GM19455 (cell line): ENCODE measurements around the gene LLGL1.

ENCODE experiments used
- ATAC-seq: cut with Tn5 transposase; IDR thresholded peaks from one replicate; pipeline ENCODE4 v1.9.1; 2021; ENCODE audit not compliant: unreplicated experiment

The LLGL1 gene

DNA sequence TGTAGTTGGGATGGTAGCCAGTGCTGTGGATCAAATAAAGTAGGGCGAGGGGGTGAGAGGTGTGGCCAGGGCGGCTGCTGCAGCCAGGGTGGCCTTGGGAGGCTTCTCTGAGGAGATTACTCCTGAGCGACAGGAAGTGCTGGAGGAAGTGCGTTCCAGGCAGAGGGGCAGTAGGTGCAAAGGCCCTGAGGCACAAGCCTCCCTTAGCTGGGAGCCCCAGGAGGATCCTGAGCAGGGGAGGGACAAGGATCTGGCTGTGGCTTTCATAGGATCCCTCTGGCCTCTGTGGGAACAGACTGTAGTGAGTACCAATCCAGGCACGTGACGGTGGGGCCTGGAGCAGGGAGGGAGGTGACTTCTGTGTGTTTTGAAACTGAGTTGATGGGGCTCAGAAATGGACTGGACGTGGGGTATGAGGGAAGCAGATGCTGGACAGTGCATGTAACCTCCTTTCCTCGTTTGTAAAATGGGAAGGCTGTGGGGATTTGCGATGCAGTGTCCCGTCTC, 2.8 kb downstream of the LLGL1 start:
- no peak for ATAC-seq

DNA sequence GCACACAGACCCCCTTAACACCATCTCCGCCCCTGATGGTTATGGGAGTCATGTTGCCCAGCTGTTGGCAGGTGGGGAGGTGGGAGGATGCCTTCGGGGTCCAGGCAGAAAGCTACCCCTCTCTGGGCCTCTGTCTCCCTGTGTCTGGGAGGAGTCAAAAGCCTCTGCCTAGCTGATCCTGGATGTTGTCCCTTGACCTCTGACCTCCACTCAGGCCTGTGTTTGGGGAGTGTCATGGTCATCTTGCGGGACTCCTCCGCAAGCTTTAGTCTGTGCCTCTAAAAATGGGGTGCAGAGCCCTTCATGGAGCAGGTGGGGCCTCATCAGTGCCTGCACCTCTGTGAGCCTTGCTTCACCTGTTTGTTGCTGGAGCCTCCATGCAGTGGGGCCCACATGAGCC, 3.8 kb downstream of the LLGL1 start:
- no peak for ATAC-seq

GRCh38 chr17:18229771-18230170, 4.3 kb downstream of the LLGL1 start:
- ATAC-seq = no peak

GRCh38 chr17:18230288-18231141, 5.1 kb downstream of the LLGL1 start:
- no peak for ATAC-seq

DNA sequence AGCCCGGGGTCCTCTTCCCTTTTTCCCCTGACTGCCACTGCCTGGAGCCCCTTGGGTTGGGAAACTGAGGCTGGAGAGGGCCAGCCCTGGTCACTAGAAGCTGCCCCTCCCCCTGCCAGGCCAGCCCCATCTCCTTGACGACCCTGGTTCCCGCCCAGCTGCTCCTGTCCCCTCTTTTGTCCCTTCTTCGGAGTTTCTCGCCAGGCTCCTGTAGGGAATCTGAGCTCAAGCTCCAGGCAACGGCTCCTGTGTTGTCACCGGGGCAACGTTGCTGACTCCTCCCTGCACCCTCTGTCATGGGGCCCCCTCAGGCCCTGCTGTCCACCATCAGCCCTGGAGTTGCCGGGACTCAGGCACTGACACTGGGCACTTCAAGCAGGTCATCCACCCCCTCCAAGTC, 5.7 kb downstream of the LLGL1 start:
- no peak for ATAC-seq

GRCh38 chr17:18233803-18234518, 8.5 kb downstream of the LLGL1 start:
- no peak for ATAC-seq

GRCh38 chr17:18234853-18235380, 9.5 kb downstream of the LLGL1 start:
- no peak for ATAC-seq

GRCh38 chr17:18235743-18236256, 10.4 kb downstream of the LLGL1 start:
- no peak for ATAC-seq

DNA sequence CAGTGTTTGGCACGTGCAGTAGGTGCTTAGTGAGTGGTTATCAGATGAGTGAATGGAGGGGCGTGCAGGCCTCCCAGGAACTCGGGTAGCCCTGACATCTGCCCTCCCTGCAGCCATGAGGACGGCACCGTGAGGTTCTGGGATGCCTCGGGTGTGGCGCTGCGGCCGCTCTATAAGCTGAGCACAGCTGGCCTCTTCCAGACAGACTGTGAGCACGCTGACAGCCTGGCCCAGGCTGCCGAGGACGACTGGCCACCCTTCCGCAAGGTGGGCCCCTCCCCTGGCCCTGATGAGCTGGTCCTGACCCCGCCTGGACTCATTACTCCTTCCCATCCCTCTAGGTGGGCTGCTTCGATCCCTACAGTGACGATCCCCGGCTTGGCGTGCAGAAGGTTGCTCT, 11.1 kb downstream of the LLGL1 start:
- no peak for ATAC-seq

DNA sequence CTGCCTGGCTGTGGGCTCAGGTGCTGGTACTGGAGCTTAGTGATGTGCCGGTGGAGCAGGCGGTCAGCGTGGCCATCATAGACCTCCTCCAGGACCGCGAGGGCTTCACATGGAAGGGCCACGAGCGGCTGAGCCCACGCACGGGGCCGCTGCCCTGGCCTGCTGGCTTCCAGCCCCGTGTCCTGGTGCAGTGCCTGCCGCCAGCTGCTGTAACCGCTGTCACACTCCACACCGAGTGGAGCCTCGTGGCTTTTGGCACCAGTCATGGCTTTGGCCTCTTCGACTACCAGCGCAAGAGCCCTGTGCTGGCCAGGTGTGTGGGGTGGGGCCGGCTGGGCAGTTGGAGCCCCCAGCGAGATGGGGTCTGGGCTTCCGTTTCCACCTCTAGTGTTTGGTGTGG, 12.0 kb downstream of the LLGL1 start:
- no peak for ATAC-seq

- no peak for ATAC-seq
Measured at GRCh38 chr17:18238299-18238698, 12.9 kb downstream of the LLGL1 start.

GRCh38 chr17:18240449-18240848, 15.0 kb downstream of the LLGL1 start:
- ATAC-seq = no peak

DNA sequence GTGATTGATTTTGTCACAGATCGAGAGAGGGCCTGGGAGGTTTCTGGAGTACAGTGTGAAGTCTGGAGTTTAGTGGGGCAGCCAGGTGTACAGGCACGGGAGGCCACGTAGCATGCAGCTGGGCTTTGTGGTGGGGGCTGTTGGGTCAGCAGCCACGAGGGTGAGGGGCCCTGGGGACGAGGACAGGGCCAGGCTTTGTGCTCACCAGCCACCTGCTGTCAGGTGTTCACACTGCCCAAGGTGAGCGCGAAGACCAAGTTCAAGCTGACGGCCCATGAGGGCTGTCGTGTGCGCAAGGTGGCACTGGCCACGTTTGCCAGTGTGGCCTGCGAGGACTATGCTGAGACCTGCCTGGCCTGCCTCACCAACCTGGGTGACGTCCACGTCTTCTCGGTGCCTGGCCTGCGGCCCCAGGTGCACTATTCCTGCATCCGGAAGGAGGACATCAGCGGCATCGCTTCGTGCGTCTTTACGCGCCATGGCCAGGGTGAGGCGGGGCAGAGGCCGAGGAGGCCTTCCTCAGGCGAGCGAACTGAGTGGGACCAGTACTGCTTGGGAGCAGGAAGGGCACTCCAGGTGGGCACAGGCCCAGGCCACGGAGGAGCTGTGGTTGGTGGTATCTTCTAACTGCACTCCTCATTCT, 15.9 kb downstream of the LLGL1 start:
- no peak for ATAC-seq

- no peak for ATAC-seq
Measured at GRCh38 chr17:18245038-18245776, 19.8 kb downstream of the LLGL1 start.

- no peak for ATAC-seq
Measured at GRCh38 chr17:18246109-18246725, 20.8 kb downstream of the LLGL1 start.

DNA sequence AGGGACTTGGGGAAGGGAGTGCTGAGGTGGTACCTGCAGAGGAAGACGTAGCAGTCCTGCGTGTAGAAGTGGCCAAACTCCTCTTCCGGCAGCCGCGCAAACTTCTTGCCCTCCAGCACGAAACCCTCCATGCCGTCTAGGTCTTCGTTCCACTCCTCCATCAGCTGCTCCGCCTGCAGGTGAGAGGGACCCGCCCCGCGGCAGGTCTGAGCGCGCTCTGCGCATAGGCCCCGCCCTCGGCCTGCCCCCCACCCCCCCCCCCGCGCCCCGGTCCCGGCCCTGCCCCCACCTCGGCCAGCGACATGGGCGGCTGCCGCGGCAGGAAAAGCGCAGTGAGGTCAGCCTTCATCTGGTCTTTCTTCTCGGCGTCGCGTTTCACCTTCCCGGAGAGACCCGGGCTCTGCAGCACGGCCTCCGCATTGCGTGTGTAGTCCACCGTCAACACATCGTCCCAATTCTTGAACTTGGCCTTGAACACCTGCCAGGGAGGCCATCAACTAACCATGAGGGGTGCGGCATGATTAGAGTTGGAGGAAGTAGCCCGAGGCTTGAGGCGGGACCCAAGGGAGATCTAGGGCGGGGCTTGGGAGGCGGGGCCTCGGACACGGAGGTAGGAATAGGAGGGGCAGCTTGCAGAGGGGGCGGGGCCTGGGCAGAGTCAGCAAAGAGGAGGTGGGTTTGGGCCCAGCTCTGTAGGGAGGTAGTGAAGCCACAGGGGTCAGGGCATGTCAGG, 21.6 kb downstream of the LLGL1 start:
- ATAC-seq = no peak

DNA sequence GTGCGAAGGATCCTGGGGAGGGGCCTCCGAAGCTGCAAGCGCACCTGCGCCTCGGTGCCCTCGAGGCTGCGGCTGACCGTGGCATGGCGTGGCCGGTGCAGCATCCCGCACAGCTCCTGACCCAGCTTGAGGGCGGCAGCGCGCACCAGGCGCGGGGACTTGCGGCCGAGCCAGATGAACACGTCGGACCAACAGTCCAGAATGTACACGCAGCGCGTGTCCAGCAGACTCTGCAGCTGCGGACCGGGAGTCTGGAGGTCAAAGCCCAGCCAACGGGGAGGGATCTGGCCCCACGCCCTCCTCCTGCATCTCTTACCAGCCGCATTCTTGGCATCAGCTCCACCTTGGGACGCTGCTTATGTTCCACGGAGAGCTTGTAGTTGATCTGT, 22.2 kb downstream of the LLGL1 start:
- ATAC-seq = no peak

GRCh38 chr17:18248300-18248731, 22.9 kb downstream of the LLGL1 start:
- no peak for ATAC-seq

DNA sequence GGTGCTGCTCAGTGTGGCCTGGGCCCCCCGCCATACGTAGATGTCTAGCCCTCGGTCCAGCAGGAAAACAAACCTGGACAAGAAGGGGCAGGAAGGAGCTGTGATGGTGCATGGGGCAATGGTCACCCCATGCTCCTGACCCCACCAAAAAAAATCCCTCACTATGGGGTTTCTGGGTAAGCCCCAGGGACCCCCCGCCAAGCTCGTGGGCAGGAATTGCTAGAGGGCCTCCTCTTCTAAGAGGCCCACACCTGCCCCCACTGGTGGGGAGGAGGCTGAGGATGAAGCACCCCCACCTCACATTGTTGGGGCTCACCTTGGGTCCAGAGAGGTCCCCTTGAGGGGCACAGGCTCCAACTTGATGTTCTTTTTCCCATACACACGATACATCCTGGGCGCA, 23.4 kb downstream of the LLGL1 start:
- ATAC-seq = no peak
